HUES64 (cell line): ENCODE data around the gene STH.

Experiments
- H3K27ac ChIP-seq: 2 replicates; pipeline ENCODE4 v1.7.0; 2013; ENCODE audit warnings: low read depth, low read length, inconsistent platforms
- H3K27me3 ChIP-seq: 2 replicates; pipeline ENCODE4 v1.6.1; 2013; ENCODE audit warnings: mild to moderate bottlenecking, low read length; ENCODE audit not compliant: insufficient read depth
- H3K36me3 ChIP-seq: 2 replicates; pipeline ENCODE4 v1.6.1; 2013; ENCODE audit warnings: mild to moderate bottlenecking, low read length; ENCODE audit not compliant: insufficient read depth
- H3K4me1 ChIP-seq: 2 replicates; pipeline ENCODE4 v1.6.1; 2013; ENCODE audit warnings: mild to moderate bottlenecking, low read length, moderate library complexity; ENCODE audit not compliant: insufficient read depth
- H3K4me3 ChIP-seq: 2 replicates; pipeline ENCODE4 v1.5.1; 2013; ENCODE audit warnings: mild to moderate bottlenecking, low read length, moderate library complexity
- H3K9ac ChIP-seq: 2 replicates; pipeline ENCODE4 v1.6.1; 2013; ENCODE audit warnings: mild to moderate bottlenecking, low read depth, low read length
- H3K9me3 ChIP-seq: 2 replicates; pipeline ENCODE4 v1.6.1; 2013; ENCODE audit warnings: low read depth, low read length; ENCODE audit not compliant: insufficient read depth
- WGBS: fragments of 150-250, 120-280 bp; methylation state at CpG from one replicate; pipeline ENCODE4 v1.1.7; 2013; ENCODE audit warnings: missing lambda C conversion rate; 5-methylcytosine and 5-hydroxymethylcytosine counted together

STH gene

DNA sequence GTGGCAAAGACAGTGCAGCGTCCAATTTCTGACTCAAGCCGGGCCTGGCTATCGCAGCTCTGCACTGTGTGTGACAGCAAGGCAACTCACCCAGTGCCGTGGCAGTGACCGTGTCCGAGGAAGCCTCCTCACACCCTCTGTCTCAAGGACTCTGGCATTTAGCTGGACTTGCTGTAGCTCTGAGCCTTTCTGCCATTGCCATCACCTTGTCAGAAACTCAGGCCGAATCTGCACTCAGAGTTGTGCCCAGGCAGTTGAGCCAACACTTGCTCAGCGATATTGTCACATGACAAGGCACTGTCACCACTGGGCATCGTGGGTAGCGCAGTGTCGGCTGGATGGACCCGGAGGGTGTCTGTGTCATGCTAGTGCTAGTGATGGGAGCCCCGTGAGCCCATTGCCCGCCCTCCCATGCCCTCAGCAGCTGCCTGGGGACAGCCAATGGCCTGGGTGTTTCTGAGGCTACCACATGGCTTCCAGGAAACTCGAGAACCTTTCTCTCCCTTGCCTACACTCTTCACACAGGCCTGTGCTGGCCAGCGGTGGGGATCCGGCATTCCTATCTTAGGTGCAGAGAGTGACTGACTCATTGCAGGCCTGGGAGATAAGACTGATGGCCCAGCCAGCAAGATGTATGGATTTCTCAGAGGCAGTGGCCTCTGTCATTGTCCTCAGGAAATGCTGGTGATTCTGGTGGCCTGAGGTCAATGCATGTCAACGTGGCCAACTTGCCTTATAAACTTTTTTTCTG lies 22.1 kb upstream of the STH start:
- 90% methylated on average over 18 of the region's 18 CpGs for WGBS
- Histone ChIP-seq H3K9me3 (no peaks in the 10 kb centered on the region), H3K27me3 (no peaks in the 10 kb centered on the region), H3K4me1 (no peaks in the 10 kb centered on the region), H3K4me3 (no peak overlapping the region), H3K36me3 (no peaks in the 10 kb centered on the region), H3K9ac (no peak overlapping the region), H3K27ac (no peak overlapping the region)

DNA sequence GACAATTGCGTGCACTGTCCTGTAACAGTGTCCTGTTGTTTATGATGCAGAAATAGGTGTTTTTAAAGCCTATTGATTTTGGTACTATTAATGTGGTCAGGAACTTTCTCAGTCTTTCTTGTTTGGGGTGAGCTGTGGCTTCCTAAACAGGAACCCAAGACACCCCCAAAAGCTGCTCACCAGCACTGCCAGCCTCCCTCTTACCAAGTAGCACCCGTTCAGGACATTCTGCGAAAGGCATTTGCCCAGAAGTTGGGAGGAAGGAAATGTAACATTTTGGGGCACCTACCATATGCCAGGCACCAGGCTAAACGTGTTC lies 21.6 kb upstream of the STH start:
- WGBS = 88% methylated on average over 4 of the region's 4 CpGs
- H3K9ac ChIP-seq = no peak overlapping the region

DNA sequence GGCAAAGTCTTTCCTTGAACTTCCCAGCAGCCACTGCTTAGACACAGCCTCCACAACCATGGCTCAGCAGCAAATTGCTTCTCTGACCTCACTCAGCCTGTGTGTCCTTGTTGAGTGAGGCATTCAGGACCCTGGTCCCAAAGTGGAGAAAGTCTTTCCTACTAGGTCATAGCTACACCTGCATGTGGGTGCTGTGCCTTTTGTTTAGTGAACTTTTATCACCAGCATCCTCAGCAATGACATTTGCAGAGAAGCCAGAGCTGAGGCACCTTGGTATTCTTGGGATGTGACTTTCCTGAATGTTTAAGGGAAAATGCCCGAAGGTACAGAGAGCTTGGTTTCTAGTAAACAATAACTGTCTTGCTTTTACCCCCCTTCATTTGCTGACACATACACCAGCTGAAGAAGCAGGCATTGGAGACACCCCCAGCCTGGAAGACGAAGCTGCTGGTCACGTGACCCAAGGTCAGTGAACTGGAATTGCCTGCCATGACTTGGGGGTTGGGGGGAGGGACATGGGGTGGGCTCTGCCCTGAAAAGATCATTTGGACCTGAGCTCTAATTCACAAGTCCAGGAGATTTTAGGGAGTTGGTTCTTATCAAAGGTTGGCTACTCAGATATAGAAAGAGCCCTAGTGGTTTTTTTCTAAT lies 20.9 kb upstream of the STH start:
- no peaks in the 10 kb centered on the region for H3K9me3 ChIP-seq
- no peak overlapping the region for H3K4me3 ChIP-seq
- H3K9ac ChIP-seq = no peak overlapping the region
- no peaks in the 10 kb centered on the region for H3K27me3 ChIP-seq
- H3K27ac ChIP-seq = no peak overlapping the region
- WGBS = 90% methylated on average over 3 of the region's 3 CpGs
- no peaks in the 10 kb centered on the region for H3K36me3 ChIP-seq
- no peaks in the 10 kb centered on the region for H3K4me1 ChIP-seq

More for the DNA sequence above, 21.6 kb upstream of the STH start:
- Histone ChIP-seq H3K4me3 (no peak overlapping the region), H3K27ac (no peak overlapping the region), H3K36me3 (no peaks in the 10 kb centered on the region), H3K9me3 (no peaks in the 10 kb centered on the region), H3K27me3 (no peaks in the 10 kb centered on the region), H3K4me1 (no peaks in the 10 kb centered on the region)

DNA sequence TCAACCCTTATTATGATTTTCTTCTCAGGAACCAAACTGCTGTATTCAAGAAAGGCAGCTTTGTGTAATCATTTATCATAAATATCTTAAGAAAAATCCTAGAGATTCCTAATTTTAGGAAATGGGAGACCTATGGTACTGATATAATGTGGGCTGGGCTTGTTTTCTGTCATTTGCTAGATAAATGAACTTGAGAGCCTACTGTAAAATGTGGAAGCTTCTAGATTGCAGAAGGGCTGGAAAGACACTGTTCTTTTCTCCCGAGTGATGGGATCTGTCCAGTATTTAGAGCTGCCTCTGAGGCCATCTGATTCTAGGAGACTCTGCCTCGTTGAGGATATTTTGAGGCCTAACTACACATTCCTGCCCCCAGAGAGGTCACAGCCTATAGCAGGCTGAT lies 19.9 kb upstream of the STH start:
- Histone ChIP-seq H3K4me3 (no peak overlapping the region), H3K9me3 (no peaks in the 10 kb centered on the region), H3K4me1 (no peaks in the 10 kb centered on the region), H3K36me3 (no peaks in the 10 kb centered on the region), H3K9ac (no peak overlapping the region), H3K27me3 (no peaks in the 10 kb centered on the region), H3K27ac (no peak overlapping the region)
- 89% methylated on average over 2 of the region's 2 CpGs for WGBS

- H3K9ac ChIP-seq = no peak overlapping the region
- no peaks in the 10 kb centered on the region for H3K4me1 ChIP-seq
- H3K36me3 ChIP-seq = no peaks in the 10 kb centered on the region
- H3K9me3 ChIP-seq = no peaks in the 10 kb centered on the region
- H3K27ac ChIP-seq = no peak overlapping the region
- WGBS = 86% methylated on average over 5 of the region's 6 CpGs
- H3K27me3 ChIP-seq = no peaks in the 10 kb centered on the region
- no peak overlapping the region for H3K4me3 ChIP-seq
Observed at GRCh38 chr17:45980855-45981254, 18.2 kb upstream of the STH start.

DNA sequence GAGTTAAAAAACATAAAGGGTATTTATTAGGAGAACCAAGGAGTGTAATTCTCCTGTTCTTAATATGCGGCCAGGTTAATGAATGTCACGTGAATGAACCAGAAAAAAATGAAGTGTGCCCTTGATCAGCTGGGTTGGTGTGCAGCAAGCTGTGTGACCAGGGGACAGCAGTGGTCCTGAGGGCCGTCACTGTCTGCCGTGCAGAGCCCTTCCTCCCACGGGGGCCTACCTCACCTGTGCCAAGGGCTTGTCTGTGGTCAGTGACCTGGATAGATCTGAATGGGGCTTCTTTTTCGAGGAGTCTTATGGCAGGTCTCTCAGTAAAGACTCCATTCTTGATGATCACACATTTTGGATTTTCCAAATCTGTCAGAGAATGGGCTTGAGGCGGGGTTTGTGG lies 17.7 kb upstream of the STH start:
- Histone ChIP-seq H3K9me3 (no peaks in the 10 kb centered on the region), H3K4me1 (no peaks in the 10 kb centered on the region), H3K4me3 (no peak overlapping the region), H3K27ac (no peak overlapping the region), H3K27me3 (no peaks in the 10 kb centered on the region), H3K36me3 (no peaks in the 10 kb centered on the region), H3K9ac (no peak overlapping the region)
- WGBS = 95% methylated on average over 7 of the region's 7 CpGs

DNA sequence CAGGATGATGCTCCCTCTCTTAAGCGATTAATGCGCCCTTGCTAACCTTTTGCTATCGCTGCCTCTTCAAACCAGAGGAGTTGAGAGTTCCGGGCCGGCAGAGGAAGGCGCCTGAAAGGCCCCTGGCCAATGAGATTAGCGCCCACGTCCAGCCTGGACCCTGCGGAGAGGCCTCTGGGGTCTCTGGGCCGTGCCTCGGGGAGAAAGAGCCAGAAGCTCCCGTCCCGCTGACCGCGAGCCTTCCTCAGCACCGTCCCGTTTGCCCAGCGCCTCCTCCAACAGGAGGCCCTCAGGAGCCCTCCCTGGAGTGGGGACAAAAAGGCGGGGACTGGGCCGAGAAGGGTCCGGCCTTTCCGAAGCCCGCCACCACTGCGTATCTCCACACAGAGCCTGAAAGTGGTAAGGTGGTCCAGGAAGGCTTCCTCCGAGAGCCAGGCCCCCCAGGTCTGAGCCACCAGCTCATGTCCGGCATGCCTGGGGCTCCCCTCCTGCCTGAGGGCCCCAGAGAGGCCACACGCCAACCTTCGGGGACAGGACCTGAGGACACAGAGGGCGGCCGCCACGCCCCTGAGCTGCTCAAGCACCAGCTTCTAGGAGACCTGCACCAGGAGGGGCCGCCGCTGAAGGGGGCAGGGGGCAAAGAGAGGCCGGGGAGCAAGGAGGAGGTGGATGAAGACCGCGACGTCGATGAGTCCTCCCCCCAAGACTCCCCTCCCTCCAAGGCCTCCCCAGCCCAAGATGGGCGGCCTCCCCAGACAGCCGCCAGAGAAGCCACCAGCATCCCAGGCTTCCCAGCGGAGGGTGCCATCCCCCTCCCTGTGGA lies 16.0 kb upstream of the STH start:
- H3K36me3 ChIP-seq = no peaks in the 10 kb centered on the region
- no peak overlapping the region for H3K27ac ChIP-seq
- H3K4me3 ChIP-seq = no peak overlapping the region
- WGBS = 92% methylated on average over 41 of the region's 41 CpGs
- no peaks in the 10 kb centered on the region for H3K4me1 ChIP-seq
- H3K9me3 ChIP-seq = no peaks in the 10 kb centered on the region
- no peak overlapping the region for H3K9ac ChIP-seq
- H3K27me3 ChIP-seq = no peaks in the 10 kb centered on the region

- no peak overlapping the region for H3K27ac ChIP-seq
- H3K36me3 ChIP-seq = no peaks in the 10 kb centered on the region
- 82% methylated on average over 31 of the region's 31 CpGs for WGBS
- no peaks in the 10 kb centered on the region for H3K9me3 ChIP-seq
- H3K4me1 ChIP-seq = no peaks in the 10 kb centered on the region
- H3K9ac ChIP-seq = no peak overlapping the region
- H3K4me3 ChIP-seq = no peak overlapping the region
- H3K27me3 ChIP-seq = no peaks in the 10 kb centered on the region
Observed at GRCh38 chr17:45983614-45984310, 15.3 kb upstream of the STH start.

DNA sequence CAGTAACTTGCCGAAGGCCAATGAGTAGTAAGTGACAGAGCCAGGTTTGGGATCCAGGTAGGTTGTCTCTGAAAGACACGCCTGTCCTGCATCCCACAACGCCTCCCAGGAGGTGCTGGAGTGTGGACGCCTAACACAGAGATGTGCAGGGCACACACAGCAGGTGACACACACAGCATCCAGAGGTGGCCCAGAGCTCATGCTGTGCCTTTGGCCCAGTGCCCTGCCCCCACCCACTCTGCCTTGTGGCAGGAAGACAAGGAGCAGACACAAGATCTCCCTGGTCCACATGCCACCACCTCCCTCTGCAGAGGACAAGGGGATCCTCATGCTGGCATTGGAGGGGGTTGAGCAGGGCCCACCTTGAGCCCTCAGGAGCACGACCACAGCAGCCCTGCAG lies 14.7 kb upstream of the STH start:
- no peak overlapping the region for H3K9ac ChIP-seq
- no peaks in the 10 kb centered on the region for H3K27me3 ChIP-seq
- WGBS = 89% methylated on average over 5 of the region's 5 CpGs
- no peak overlapping the region for H3K4me3 ChIP-seq
- H3K27ac ChIP-seq = no peak overlapping the region
- H3K9me3 ChIP-seq = no peaks in the 10 kb centered on the region
- H3K4me1 ChIP-seq = no peaks in the 10 kb centered on the region
- no peaks in the 10 kb centered on the region for H3K36me3 ChIP-seq

- H3K9ac ChIP-seq = no peak overlapping the region
- no peak overlapping the region for H3K27ac ChIP-seq
- WGBS = 90% methylated on average over 4 of the region's 4 CpGs
Observed at GRCh38 chr17:45985447-45985846, 13.6 kb upstream of the STH start.

GRCh38 chr17:45986056-45986455 lies 13.0 kb upstream of the STH start:
- H3K27me3 ChIP-seq = no peaks in the 10 kb centered on the region
- no peak overlapping the region for H3K4me3 ChIP-seq
- no peaks in the 10 kb centered on the region for H3K9me3 ChIP-seq
- no peak overlapping the region for H3K9ac ChIP-seq
- no peak overlapping the region for H3K27ac ChIP-seq
- WGBS = 88% methylated on average over 4 of the region's 4 CpGs
- no peaks in the 10 kb centered on the region for H3K4me1 ChIP-seq
- no peaks in the 10 kb centered on the region for H3K36me3 ChIP-seq

More at GRCh38 chr17:45985447-45985846, 13.6 kb upstream of the STH start:
- no peaks in the 10 kb centered on the region for H3K4me1 ChIP-seq
- no peaks in the 10 kb centered on the region for H3K9me3 ChIP-seq
- H3K4me3 ChIP-seq = no peak overlapping the region
- no peaks in the 10 kb centered on the region for H3K27me3 ChIP-seq
- H3K36me3 ChIP-seq = no peaks in the 10 kb centered on the region
